Chondrocyte (in vitro differentiated cells): ENCODE measurements around the gene DTX4. TPM values are rescaled to one million over a fixed set of nuclear protein-coding genes. Genes with fewer than 3 reads are reported as not detected.
A peak's percentile ranks its signal among the peaks of the same experiment; 100 is the strongest.

ENCODE experiments used
- DNase-seq: peaks from one replicate; pipeline ENCODE4 v3.0.0; 2021; ENCODE audit warnings: mixed read lengths, low spot score
- H3K27ac Mint-ChIP-seq: one replicate; pipeline ENCODE4 v1.8.0; 2021; ENCODE audit warnings: mild to moderate bottlenecking, moderate library complexity, mixed read lengths; ENCODE audit not compliant: unreplicated experiment
- H3K27me3 Mint-ChIP-seq: 2 replicates; pipeline ENCODE4 v1.8.0; 2021; ENCODE audit warnings: low read depth, mixed read lengths
- H3K36me3 Mint-ChIP-seq: 2 replicates; pipeline ENCODE4 v1.8.0; 2021; ENCODE audit warnings: low read depth, mixed read lengths
- H3K4me1 Mint-ChIP-seq: 2 replicates; pipeline ENCODE4 v1.8.0; 2021; ENCODE audit warnings: low read depth, mild to moderate bottlenecking, mixed read lengths
- H3K4me3 Mint-ChIP-seq: one replicate; pipeline ENCODE4 v1.8.0; 2021; ENCODE audit warnings: mild to moderate bottlenecking, moderate library complexity, mixed read lengths; ENCODE audit not compliant: unreplicated experiment
- H3K9me3 Mint-ChIP-seq: 2 replicates; pipeline ENCODE4 v1.8.0; 2021; ENCODE audit warnings: low read depth, mixed read lengths
- total RNA-seq: library from RNA; stranded (reverse); gene quantifications from 3 replicates; pipeline ENCODE4 v1.2.1, GENCODE V29; 2021
- TF ChIP-seq, protein P1 (sequence below): fragments of 200-600 bp; sonication (generic); IDR thresholded peaks from 2 replicates; pipeline ENCODE4 v1.5.0; 2021; ENCODE audit warnings: antibody characterized with exemption, mild to moderate bottlenecking, moderate library complexity

DTX4 gene
- total RNA-seq, 1 donor from 2014 or later, result 3.4 TPM

DNA sequence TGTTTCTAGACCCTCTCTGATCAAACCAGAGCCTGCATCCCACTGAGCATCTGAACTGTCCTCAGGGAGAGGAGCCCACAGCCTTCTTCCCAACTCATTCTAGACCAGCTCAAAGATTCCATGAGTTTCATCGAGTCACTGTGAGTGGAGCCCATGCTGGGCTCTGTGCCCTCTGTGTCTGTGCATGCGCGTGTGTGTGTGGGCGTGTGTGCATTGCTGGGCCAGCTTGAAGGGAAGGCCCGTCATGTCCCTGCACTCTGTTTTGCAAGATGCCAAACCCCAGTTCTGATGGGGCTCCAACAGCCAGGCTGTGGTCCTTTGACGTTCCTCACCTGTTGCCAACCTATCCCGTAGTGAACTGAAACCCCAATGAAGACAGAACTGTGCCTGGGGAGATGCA lies 33.7 kb downstream of the DTX4 start:
- Mint-ChIP-seq H3K36me3 (peaks cover 4% of the 10 kb centered on the region), H3K27ac (no peak overlapping the region), H3K4me3 (no peak overlapping the region), H3K27me3 (peaks cover 6% of the 10 kb centered on the region), H3K9me3 (no peaks in the 10 kb centered on the region), H3K4me1 (peaks cover 40% of the 10 kb centered on the region)
- no peak for DNase-seq
- TF ChIP-seq, protein P1, sequence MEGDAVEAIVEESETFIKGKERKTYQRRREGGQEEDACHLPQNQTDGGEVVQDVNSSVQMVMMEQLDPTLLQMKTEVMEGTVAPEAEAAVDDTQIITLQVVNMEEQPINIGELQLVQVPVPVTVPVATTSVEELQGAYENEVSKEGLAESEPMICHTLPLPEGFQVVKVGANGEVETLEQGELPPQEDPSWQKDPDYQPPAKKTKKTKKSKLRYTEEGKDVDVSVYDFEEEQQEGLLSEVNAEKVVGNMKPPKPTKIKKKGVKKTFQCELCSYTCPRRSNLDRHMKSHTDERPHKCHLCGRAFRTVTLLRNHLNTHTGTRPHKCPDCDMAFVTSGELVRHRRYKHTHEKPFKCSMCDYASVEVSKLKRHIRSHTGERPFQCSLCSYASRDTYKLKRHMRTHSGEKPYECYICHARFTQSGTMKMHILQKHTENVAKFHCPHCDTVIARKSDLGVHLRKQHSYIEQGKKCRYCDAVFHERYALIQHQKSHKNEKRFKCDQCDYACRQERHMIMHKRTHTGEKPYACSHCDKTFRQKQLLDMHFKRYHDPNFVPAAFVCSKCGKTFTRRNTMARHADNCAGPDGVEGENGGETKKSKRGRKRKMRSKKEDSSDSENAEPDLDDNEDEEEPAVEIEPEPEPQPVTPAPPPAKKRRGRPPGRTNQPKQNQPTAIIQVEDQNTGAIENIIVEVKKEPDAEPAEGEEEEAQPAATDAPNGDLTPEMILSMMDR, result no peak

DNA sequence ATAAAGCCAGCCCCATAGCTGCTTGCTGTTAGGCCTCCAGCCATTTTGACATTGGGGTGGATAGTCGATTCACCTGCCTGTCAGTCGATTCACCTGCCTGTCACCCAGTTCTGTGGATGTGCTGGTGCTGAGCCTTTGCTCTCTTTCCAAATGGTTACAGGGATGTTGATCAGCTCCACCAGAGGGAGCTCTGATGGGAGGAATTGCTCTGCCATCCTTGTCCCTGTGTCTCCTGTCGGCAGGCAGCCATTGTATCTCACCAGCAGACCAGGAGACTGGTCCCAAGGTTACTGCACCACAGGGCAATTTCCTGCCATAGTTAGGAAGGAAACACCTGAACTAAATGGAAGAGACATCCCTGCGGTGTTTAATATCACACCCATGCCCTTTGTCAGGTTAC lies 34.7 kb downstream of the DTX4 start:
- H3K27me3 Mint-ChIP-seq, result peaks cover 11% of the 10 kb centered on the region
- peaks cover 4% of the 10 kb centered on the region for H3K36me3 Mint-ChIP-seq
- H3K4me1 Mint-ChIP-seq, result peaks cover 38% of the 10 kb centered on the region
- no peaks in the 10 kb centered on the region for H3K9me3 Mint-ChIP-seq
- no peak for DNase-seq
- no peak overlapping the region for H3K4me3 Mint-ChIP-seq
- no peak overlapping the region for H3K27ac Mint-ChIP-seq
- TF ChIP-seq, protein P1, result peak; percentile 73

DNA sequence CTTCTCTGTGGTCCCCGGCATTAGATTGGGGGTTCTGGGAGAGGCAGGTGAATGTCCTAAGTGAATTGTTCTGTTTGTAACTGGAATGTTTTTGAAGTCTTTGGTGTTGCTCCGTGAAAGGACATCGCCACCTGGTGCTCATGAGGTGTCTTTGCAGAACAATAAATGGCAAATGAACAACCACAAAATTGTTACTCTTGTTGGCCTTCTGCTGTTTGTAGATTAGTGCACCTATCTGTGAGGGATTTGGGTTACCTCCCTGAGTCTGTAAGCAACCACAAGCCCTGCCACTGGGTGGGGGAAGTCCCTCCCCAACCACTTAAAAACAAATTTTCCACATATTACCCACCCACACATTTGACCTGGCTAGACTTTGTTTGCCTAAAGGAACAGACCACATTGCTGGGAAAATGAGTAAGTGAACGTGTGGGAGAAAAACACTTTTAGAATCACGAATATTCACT lies 36.1 kb downstream of the DTX4 start:
- Mint-ChIP-seq H3K4me1 (peaks cover 38% of the 10 kb centered on the region), H3K4me3 (no peak overlapping the region), H3K27ac (peak overlapping the region; percentile 62), H3K9me3 (no peaks in the 10 kb centered on the region), H3K27me3 (peaks cover 17% of the 10 kb centered on the region), H3K36me3 (peaks cover 1% of the 10 kb centered on the region)
- DNase-seq, result no peak
- TF ChIP-seq, protein P1, result peak; percentile 87

DNA sequence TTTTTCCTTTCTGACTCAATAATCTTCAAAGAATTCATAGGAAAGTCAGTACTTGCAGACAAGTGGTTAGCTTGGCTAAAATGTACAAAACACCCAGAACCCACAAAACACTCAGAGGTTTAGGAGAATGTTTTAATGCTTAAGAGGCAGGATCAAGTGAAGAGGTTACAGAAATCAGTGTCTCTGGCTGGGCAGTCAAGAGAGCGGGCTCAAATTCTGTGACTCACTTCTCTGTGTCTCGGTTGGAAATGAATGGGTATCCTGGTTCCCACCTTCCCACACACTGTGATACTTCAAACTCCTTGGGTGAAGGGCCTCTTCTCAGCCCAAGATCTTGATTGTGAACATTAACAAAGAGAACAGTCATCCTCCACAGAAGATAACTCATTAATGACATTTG lies 37.0 kb downstream of the DTX4 start:
- Mint-ChIP-seq H3K9me3 (no peaks in the 10 kb centered on the region), H3K4me1 (peaks cover 38% of the 10 kb centered on the region), H3K27me3 (peaks cover 21% of the 10 kb centered on the region), H3K4me3 (no peak overlapping the region), H3K36me3 (peaks cover 1% of the 10 kb centered on the region), H3K27ac (peak overlapping the region; percentile 8)
- TF ChIP-seq, protein P1, result no peak
- no peak for DNase-seq

DNA sequence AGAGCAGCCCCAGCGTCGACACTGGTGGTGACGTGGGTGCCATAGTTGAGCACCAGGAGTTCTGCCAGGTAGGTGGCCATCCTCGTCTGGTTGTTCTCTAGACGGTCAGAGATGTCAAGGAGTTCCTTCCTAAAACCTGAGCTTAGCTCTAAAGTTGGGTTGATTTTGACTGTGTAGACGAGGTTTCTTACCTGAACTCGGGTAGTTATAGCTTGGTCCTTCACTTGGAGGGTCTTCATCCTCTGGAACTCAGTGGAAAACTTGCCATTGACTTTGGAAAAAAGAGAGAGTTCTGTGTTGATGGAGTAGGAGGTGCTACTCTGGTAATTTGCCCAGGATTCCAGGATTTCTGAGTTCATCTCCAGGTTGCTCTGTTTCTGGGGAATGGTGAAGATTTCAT lies 40.3 kb downstream of the DTX4 start:
- Mint-ChIP-seq H3K9me3 (no peaks in the 10 kb centered on the region), H3K4me3 (no peak overlapping the region), H3K27ac (no peak overlapping the region), H3K4me1 (peaks cover 33% of the 10 kb centered on the region), H3K27me3 (peaks cover 37% of the 10 kb centered on the region), H3K36me3 (no peaks in the 10 kb centered on the region)
- TF ChIP-seq, protein P1, result no peak
- DNase-seq, result no peak
